ENCODE measurements around the gene OGDH.
A peak's percentile ranks its signal among the peaks of the same experiment; 100 is the strongest.

Gene OGDH

DNA sequence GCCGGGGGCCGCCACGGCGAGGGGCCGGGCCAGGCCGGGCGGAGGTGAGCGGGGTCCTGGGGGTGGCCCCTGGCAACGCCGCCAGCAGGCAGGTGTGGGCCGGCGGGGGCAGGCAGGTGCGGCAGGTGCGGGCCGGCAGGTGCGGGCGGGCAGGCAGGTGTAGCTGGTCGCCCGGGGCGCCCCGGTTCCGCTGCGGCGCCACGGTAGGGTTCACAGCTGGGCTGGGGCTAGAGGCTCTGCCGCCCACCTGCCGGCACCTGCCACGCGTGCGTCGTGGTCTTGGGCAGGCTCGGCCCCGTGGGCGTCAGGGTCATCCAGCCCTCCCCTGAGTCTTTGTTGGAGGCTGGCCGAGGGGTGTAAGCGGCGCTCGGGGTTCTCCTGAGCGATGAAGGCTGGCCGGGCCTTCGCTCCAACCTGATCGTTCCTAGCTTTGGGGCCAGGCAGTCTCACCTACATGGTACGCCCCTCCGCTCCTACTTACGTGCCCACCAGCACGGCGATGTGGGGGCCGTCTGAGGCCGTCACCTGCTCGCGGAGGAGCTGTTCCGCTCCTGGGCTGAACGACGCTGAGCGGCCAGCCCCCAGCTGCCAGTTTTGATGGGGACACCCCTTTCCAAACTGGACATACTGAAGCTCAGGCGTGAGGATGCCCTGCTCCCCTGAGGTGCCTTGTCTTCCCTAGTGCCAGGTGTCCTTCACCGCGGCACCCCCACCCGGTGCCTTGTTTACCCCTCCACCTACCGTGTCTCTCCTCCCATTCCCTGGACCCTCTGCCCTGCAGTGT is 142.7 kb downstream of the OGDH start:
- Histone ChIP-seq H3K36me3 (no peaks in the 10 kb centered on the region), H3K4me3 (ENCODE audit: low read depth in 1 of 2, low read length in 1 of 2) (peak overlapping the region; percentile 58 to 76), H3K27ac (peak overlapping the region; percentile 99), H3K9me3 (no peaks in the 10 kb centered on the region), H3K4me1 (ENCODE audit: control insufficient read depth in 1 of 2, insufficient read depth in 1 of 2, low read depth in 1 of 2, low read length in 1 of 2) (peaks cover 18 to 24% of the 10 kb centered on the region in 2 experiments), H3K27me3 (no peaks in the 10 kb centered on the region)
- TF ChIP-seq, protein P1, sequence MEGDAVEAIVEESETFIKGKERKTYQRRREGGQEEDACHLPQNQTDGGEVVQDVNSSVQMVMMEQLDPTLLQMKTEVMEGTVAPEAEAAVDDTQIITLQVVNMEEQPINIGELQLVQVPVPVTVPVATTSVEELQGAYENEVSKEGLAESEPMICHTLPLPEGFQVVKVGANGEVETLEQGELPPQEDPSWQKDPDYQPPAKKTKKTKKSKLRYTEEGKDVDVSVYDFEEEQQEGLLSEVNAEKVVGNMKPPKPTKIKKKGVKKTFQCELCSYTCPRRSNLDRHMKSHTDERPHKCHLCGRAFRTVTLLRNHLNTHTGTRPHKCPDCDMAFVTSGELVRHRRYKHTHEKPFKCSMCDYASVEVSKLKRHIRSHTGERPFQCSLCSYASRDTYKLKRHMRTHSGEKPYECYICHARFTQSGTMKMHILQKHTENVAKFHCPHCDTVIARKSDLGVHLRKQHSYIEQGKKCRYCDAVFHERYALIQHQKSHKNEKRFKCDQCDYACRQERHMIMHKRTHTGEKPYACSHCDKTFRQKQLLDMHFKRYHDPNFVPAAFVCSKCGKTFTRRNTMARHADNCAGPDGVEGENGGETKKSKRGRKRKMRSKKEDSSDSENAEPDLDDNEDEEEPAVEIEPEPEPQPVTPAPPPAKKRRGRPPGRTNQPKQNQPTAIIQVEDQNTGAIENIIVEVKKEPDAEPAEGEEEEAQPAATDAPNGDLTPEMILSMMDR (IDR thresholded peaks at IDR 0.05) = no peak

DNA sequence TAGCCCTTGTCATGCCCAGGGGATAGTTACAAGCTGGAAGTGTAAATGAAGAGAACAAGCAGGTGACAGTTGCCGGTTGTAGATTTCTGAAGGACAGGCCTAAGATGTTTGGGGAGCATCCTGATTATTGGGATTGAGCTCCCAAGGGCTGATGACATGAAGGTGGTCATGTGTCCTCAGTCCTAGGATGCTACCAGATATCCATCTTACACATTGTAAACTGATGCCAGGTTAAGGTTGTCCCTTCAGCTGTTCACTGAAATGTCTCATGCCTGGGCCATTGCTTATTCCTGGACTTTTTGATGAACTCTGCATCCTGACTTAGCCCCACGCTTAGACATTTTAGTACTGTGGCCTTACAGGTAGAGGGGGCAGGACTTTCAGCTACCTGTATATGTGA is 143.6 kb downstream of the OGDH start:
- TF ChIP-seq, protein P1 (IDR thresholded peaks at IDR 0.05) = no peak
- Histone ChIP-seq H3K9me3 (no peaks in the 10 kb centered on the region), H3K27ac (no peak overlapping the region), H3K36me3 (no peaks in the 10 kb centered on the region), H3K4me3 (ENCODE audit: low read depth in 1 of 2, low read length in 1 of 2) (peak overlapping the region in 1 of 2 experiments; percentile 58), H3K4me1 (ENCODE audit: control insufficient read depth in 1 of 2, insufficient read depth in 1 of 2, low read depth in 1 of 2, low read length in 1 of 2) (peaks cover 18 to 24% of the 10 kb centered on the region in 2 experiments), H3K27me3 (no peaks in the 10 kb centered on the region)

DNA sequence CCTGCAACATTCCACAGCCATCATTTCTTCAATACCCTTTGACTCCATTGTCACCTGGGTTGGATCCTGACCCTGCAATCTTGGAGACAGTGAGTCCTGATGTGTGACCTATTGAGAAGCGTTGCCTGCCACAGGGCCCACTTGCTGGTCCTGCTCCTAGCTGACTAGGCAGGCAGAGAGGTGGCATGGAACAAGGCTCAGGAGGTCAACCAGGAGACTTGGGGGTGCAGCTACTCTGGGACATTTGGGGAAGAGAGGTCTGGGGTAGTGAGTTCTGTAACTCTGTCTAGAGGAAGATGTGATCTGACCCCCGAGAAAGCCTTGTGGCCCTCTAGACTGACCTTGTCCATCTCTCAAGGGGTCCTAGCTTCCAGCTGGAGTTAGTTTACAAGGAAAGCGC is 144.0 kb downstream of the OGDH start:
- no peaks in the 10 kb centered on the region for H3K36me3 ChIP-seq
- no peaks in the 10 kb centered on the region for H3K27me3 ChIP-seq
- no peak overlapping the region for H3K27ac ChIP-seq
- TF ChIP-seq, protein P1 (IDR thresholded peaks at IDR 0.05) = no peak
- H3K4me3 ChIP-seq (ENCODE audit: low read depth in 1 of 2, low read length in 1 of 2) = no peak overlapping the region
- H3K9me3 ChIP-seq = no peaks in the 10 kb centered on the region
- peaks cover 18 to 24% of the 10 kb centered on the region in 2 experiments for H3K4me1 ChIP-seq (ENCODE audit: control insufficient read depth in 1 of 2, insufficient read depth in 1 of 2, low read depth in 1 of 2, low read length in 1 of 2)

DNA sequence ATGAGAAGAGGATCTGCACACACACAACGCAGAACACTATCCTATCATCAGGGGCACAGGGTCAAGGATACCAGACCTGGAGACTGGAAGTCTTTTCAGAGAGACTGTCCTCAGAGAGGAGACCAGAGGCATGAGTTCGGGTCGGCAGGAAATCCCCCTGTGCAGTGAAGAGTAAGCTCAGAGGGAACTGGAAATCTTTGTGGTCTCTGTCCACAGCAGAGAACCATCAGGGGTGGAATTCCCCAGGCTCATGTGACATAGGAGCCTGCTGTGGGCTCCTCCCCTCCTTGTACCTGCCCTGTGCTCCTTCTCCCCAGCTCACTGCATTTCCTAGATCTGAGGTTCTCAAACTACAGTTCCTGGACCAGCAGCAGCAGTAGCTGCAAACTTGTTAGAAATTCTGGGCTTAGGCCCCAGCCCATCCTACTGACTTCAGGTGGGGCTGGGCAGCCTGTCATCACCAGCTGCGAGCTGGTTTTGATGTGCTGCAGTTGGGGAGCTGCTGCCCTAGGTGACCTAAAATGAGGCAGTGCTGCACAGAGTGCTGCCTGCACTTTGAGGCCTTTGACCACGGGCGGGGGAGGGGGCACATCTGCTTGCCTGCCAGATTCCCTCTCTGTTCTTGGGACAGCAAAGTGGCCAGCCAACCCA is 144.6 kb downstream of the OGDH start:
- TF ChIP-seq, protein P1 (IDR thresholded peaks at IDR 0.05) = no peak
- H3K9me3 ChIP-seq = no peaks in the 10 kb centered on the region
- H3K27ac ChIP-seq = no peak overlapping the region
- H3K4me3 ChIP-seq (ENCODE audit: low read depth in 1 of 2, low read length in 1 of 2) = no peak overlapping the region
- H3K27me3 ChIP-seq = no peaks in the 10 kb centered on the region
- peaks cover 18 to 24% of the 10 kb centered on the region in 2 experiments for H3K4me1 ChIP-seq (ENCODE audit: control insufficient read depth in 1 of 2, insufficient read depth in 1 of 2, low read depth in 1 of 2, low read length in 1 of 2)
- no peaks in the 10 kb centered on the region for H3K36me3 ChIP-seq

DNA sequence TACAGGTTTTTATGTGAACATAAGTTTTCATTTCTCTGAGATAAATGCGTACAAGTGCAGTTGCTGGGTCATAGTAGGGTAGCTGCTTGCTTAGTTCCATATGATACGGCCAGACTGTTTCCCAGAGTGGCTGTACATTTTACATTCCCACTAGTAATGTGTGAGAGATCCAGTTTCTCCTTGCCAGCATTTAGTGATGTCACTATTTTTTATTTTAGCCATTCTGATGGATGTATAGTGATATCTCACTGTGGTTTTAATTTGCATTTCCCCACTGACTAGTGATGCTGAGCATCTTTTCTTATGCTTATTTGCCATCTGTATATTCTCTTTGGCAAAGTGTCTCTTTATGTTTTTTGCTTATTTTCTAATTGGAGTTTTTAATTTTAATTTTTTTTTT is 146.4 kb downstream of the OGDH start:
- Histone ChIP-seq H3K27ac (no peak overlapping the region), H3K27me3 (no peaks in the 10 kb centered on the region), H3K4me1 (ENCODE audit: control insufficient read depth in 1 of 2, insufficient read depth in 1 of 2, low read depth in 1 of 2, low read length in 1 of 2) (peaks cover 15 to 21% of the 10 kb centered on the region in 2 experiments), H3K36me3 (peaks cover 16% of the 10 kb centered on the region), H3K4me3 (ENCODE audit: low read depth in 1 of 2, low read length in 1 of 2) (no peak overlapping the region), H3K9me3 (no peaks in the 10 kb centered on the region)
- TF ChIP-seq, protein P1 (IDR thresholded peaks at IDR 0.05) = no peak
